Mononuclear cell (primary cell): Measurements from ENCODE around the gene ATP5MG. TPM values are rescaled to one million over a fixed set of nuclear protein-coding genes. Genes with fewer than 3 reads are reported as not detected.

ENCODE experiments used
- H3K27me3 ChIP-seq: 2 replicates; pipeline ENCODE4 v1.6.0; 2011; ENCODE audit warnings: low read length, control low read depth; ENCODE audit not compliant: insufficient read depth
- H3K4me1 ChIP-seq: 2 replicates; pipeline ENCODE4 v1.5.1; 2011; ENCODE audit warnings: mild to moderate bottlenecking, low read length, control low read depth; ENCODE audit not compliant: insufficient read depth
- H3K4me3 ChIP-seq: 2 replicates; pipeline ENCODE4 v1.5.1; 2011; ENCODE audit warnings: mild to moderate bottlenecking, low read length, moderate library complexity
- H3K9me3 ChIP-seq: 2 replicates; pipeline ENCODE4 v1.5.1; 2011; ENCODE audit warnings: low read depth, mild to moderate bottlenecking, control low read depth, low read length
- total RNA-seq: library from RNA; depleted of rRNA; stranded (reverse); fragments of >200 nt; gene quantifications from one replicate; pipeline ENCODE4 v1.2.3, GENCODE V29; 2012

Gene ATP5MG
- total RNA-seq, 1 donor: 50.8 TPM

- Histone ChIP-seq H3K27me3 (no peaks in the 10 kb centered on the region), H3K4me1 (peaks cover 14% of the 10 kb centered on the region), H3K4me3 (no peak overlapping the region), H3K9me3 (no peaks in the 10 kb centered on the region)
Measured at GRCh38 chr11:118430956-118431355, 29.6 kb downstream of the ATP5MG start.

GRCh38 chr11:118434123-118434552 lies 32.7 kb downstream of the ATP5MG start:
- Histone ChIP-seq H3K9me3 (no peaks in the 10 kb centered on the region), H3K27me3 (no peaks in the 10 kb centered on the region), H3K4me1 (peaks cover 34% of the 10 kb centered on the region), H3K4me3 (peak overlapping the region; percentile 79)

- Histone ChIP-seq H3K4me1 (peaks cover 38% of the 10 kb centered on the region), H3K9me3 (no peaks in the 10 kb centered on the region), H3K4me3 (peak overlapping the region; percentile 79), H3K27me3 (no peaks in the 10 kb centered on the region)
Measured at GRCh38 chr11:118434553-118435289, 33.3 kb downstream of the ATP5MG start.

- Histone ChIP-seq H3K9me3 (no peaks in the 10 kb centered on the region), H3K27me3 (no peaks in the 10 kb centered on the region), H3K4me3 (peak overlapping the region; percentile 79), H3K4me1 (peaks cover 41% of the 10 kb centered on the region)
Measured at GRCh38 chr11:118435290-118435892, 34.0 kb downstream of the ATP5MG start.

DNA sequence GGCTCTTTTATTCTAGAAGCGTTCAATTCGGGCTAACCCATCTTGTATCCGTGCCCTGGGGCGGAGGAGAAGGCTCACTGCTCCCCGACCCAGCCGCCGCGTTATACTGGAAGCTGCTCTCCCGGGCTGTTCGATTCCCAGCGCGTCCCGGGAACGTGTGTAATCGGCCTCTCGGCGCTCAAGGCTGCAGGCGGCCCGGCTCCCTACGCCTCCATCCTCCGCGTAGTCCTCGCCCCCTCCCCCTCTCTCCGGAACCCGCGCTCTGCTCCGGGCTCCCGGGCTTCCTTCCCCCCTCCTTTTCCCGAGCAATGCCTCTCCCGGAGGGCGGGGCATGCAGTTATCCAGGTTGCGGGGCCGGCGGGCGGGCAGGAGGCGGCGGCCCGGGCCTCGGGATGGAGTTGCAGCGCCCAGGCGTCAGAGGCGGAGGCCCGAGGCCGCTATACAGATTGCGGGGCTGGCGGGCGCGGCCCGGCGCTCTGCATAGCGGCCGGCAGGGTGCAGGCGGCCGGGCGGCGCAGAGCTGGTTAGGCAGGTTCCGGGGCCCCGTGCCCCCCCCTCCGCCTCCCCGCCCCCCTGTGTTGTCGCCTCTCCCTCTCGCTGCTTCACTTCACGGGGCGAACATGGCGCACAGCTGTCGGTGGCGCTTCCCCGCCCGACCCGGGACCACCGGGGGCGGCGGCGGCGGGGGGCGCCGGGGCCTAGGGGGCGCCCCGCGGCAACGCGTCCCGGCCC lies 34.7 kb downstream of the ATP5MG start, which contains the start of gene KMT2A:
KMT2A (plus strand) TSS at position 600 of the 732 bp plus-strand sequence; CDS start at position 621, 21 bp downstream.
- no peaks in the 10 kb centered on the region for H3K9me3 ChIP-seq
- H3K27me3 ChIP-seq: no peaks in the 10 kb centered on the region
- peaks cover 47% of the 10 kb centered on the region for H3K4me1 ChIP-seq
- H3K4me3 ChIP-seq: peak within 1 kb of the TSS; percentile 79

DNA sequence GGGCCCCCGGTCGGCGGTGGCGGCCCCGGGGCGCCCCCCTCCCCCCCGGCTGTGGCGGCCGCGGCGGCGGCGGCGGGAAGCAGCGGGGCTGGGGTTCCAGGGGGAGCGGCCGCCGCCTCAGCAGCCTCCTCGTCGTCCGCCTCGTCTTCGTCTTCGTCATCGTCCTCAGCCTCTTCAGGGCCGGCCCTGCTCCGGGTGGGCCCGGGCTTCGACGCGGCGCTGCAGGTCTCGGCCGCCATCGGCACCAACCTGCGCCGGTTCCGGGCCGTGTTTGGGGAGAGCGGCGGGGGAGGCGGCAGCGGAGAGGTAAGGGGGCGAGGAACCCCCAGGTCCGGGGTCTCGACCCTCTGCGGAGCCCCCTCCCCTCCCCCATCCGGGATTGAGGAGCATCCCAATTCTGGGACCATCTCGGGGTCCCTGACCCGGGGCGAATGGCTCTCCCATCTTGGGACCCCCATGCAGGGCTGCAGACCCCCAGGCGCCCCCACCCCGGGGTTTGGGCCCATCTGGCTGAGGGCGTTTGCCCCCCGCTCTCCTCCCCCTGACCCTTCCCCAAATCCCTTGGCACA lies 35.3 kb downstream of the ATP5MG start:
- H3K4me1 ChIP-seq: peaks cover 50% of the 10 kb centered on the region

GRCh38 chr11:118437208-118438125 lies 36.1 kb downstream of the ATP5MG start:
- no peaks in the 10 kb centered on the region for H3K9me3 ChIP-seq
- H3K4me1 ChIP-seq: peaks cover 57% of the 10 kb centered on the region
- H3K4me3 ChIP-seq: peak overlapping the region; percentile 72
- H3K27me3 ChIP-seq: no peaks in the 10 kb centered on the region

More for the DNA sequence above, 35.3 kb downstream of the ATP5MG start:
- Histone ChIP-seq H3K27me3 (no peaks in the 10 kb centered on the region), H3K9me3 (no peaks in the 10 kb centered on the region), H3K4me3 (peak overlapping the region; percentile 72)

GRCh38 chr11:118438314-118438931 lies 37.0 kb downstream of the ATP5MG start:
- Histone ChIP-seq H3K9me3 (no peaks in the 10 kb centered on the region), H3K4me1 (peaks cover 63% of the 10 kb centered on the region)

DNA sequence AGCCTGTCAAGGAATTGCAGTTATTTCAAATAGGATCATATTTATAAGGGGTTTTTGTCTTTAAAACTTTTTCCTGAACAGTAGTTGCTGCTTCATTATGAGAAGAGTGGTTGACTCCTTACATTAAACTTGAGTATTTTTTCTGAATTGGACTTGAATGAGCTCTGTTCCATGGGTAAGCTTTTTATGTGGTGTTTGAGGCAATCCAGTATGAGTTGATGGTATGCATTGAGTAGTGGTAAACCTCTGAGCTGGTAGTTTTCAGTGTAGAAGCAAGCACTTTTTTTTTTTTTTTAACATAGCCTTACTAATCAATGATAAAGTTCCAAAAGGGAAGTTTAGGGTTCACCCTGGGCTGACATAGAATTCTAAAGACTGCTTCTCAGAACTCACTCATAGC lies 38.2 kb downstream of the ATP5MG start:
- Histone ChIP-seq H3K27me3 (no peaks in the 10 kb centered on the region), H3K9me3 (no peaks in the 10 kb centered on the region), H3K4me3 (no peak overlapping the region), H3K4me1 (peaks cover 59% of the 10 kb centered on the region)

More at GRCh38 chr11:118438314-118438931, 37.0 kb downstream of the ATP5MG start:
- H3K4me3 ChIP-seq: peak overlapping the region; percentile 72
- H3K27me3 ChIP-seq: no peaks in the 10 kb centered on the region

DNA sequence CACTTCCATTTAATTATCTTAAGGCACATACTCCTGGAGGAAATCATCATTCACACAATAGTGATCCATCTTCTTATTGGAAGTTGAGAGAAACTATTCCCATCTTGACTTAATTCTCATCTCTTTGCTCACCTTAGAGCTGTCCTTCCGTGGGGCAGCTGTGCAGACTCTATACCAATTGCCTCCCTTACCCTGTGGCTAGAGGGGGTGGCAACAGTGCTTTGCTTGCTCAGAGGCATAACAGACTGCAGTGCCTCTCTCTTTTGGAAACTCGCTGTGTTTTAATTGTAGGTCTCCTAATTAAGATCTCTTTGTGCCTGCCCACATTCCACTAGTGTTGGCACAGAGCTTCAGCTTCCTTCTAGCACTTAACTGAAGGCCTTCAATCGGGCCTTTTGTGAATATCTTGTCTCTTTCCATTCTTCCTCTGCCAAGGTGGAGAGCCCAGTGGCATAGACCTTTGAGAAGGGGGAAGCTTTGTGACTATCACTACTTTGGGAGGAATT lies 40.4 kb downstream of the ATP5MG start:
- Histone ChIP-seq H3K9me3 (no peaks in the 10 kb centered on the region), H3K27me3 (no peaks in the 10 kb centered on the region), H3K4me3 (no peak overlapping the region), H3K4me1 (peaks cover 54% of the 10 kb centered on the region)

- Histone ChIP-seq H3K27me3 (no peaks in the 10 kb centered on the region), H3K4me3 (no peak overlapping the region), H3K4me1 (peaks cover 51% of the 10 kb centered on the region), H3K9me3 (no peaks in the 10 kb centered on the region)
Measured at GRCh38 chr11:118442301-118442700, 40.9 kb downstream of the ATP5MG start.

- Histone ChIP-seq H3K9me3 (no peaks in the 10 kb centered on the region), H3K4me3 (no peak overlapping the region), H3K4me1 (peaks cover 45% of the 10 kb centered on the region), H3K27me3 (no peaks in the 10 kb centered on the region)
Measured at GRCh38 chr11:118442908-118443589, 41.6 kb downstream of the ATP5MG start.

DNA sequence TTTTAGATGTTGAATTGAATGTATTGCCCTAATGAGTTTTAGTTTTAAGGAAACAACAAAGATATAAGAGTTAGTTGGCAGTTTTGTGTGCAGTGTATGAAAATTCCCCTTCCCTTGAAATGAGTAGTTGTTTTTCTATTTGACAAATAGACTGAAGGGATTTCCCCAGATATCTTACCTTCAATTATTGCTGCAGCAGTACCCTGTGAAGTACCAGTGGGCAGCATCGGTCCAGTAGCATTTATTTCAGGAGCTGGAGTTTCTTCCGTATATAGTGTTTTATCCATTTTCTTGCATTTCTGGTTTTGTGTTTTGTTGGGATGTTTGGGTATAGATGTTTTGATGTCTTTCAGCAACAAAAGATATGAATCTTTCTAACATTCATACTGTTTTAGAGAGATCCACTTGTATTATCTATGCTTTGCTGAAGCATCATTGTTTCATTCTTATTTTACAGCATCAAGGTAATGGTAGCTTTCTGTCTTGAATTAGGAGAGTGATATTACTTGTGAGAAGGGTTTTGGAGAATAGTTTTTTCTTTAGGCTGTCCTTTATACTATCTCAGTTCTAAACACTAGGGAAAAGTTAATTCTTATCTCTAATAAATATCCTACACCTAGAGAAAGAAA lies 42.3 kb downstream of the ATP5MG start:
- H3K4me1 ChIP-seq: peaks cover 38% of the 10 kb centered on the region
- no peaks in the 10 kb centered on the region for H3K27me3 ChIP-seq
- no peak overlapping the region for H3K4me3 ChIP-seq
- no peaks in the 10 kb centered on the region for H3K9me3 ChIP-seq
